H9 (cell line): ENCODE results near the gene PRR5L. TPM values are rescaled to one million over a fixed set of nuclear protein-coding genes. Genes with fewer than 3 reads are reported as not detected.

Source experiments
- DNase-seq: peaks from one replicate; pipeline ENCODE4 v3.0.0-alpha.2; 2017
- H2AFZ ChIP-seq: one replicate; pipeline ENCODE4 v1.6.1; 2013; ENCODE audit warnings: mild to moderate bottlenecking, low read length, control low read depth, moderate library complexity
- H2AK5ac ChIP-seq: 2 replicates; pipeline ENCODE4 v1.6.1; 2013; ENCODE audit warnings: low read length, control low read depth, mixed read lengths; ENCODE audit not compliant: insufficient read length
- H2BK120ac ChIP-seq: one replicate; pipeline ENCODE4 v1.6.1; 2013; ENCODE audit warnings: low read depth, mild to moderate bottlenecking, low read length, control low read depth, inconsistent platforms; ENCODE audit not compliant: poor library complexity, severe bottlenecking
- H2BK12ac ChIP-seq: 2 replicates; pipeline ENCODE4 v1.6.1; 2013; ENCODE audit warnings: low read length, control low read depth, mixed read lengths, low read depth; ENCODE audit not compliant: insufficient read length
- H2BK15ac ChIP-seq: 2 replicates; pipeline ENCODE4 v1.6.1; 2013; ENCODE audit warnings: low read depth, low read length, control low read depth
- H2BK20ac ChIP-seq: one replicate; pipeline ENCODE4 v1.6.1; 2013; ENCODE audit warnings: low read depth, mild to moderate bottlenecking, low read length, control low read depth, inconsistent platforms; ENCODE audit not compliant: poor library complexity, severe bottlenecking
- H2BK5ac ChIP-seq: 2 replicates; pipeline ENCODE4 v1.6.1; 2013; ENCODE audit warnings: low read length, control low read depth, mixed read lengths; ENCODE audit not compliant: insufficient read length
- H3K14ac ChIP-seq: 2 replicates; pipeline ENCODE4 v1.6.1; 2013; ENCODE audit warnings: low read length, control low read depth; ENCODE audit not compliant: insufficient read depth
- H3K18ac ChIP-seq: 2 replicates; pipeline ENCODE4 v1.6.1; 2013; ENCODE audit warnings: low read depth, mild to moderate bottlenecking, mixed read lengths, low read length, control low read depth; ENCODE audit not compliant: insufficient read length
- H3K23ac ChIP-seq: 2 replicates; pipeline ENCODE4 v1.6.1; 2013; ENCODE audit warnings: low read length, control low read depth, mixed read lengths, low read depth; ENCODE audit not compliant: insufficient read length
- H3K23me2 ChIP-seq: 2 replicates; pipeline ENCODE4 v1.6.1; 2013; ENCODE audit warnings: low read depth, mild to moderate bottlenecking, mixed read lengths, low read length, control low read depth; ENCODE audit not compliant: insufficient read length, poor library complexity, severe bottlenecking
- H3K27ac ChIP-seq: 2 replicates; pipeline ENCODE4 v1.5.1; 2013; ENCODE audit warnings: low read length, control low read depth, mixed read lengths, low read depth; ENCODE audit not compliant: insufficient read length
- H3K27me3 ChIP-seq: 2 replicates; pipeline ENCODE4 v1.6.1; 2013; ENCODE audit warnings: low read length, control low read depth, inconsistent platforms; ENCODE audit not compliant: insufficient read depth
- H3K4ac ChIP-seq: 2 replicates; pipeline ENCODE4 v1.6.1; 2013; ENCODE audit warnings: low read depth, mild to moderate bottlenecking, control low read depth, inconsistent platforms, low read length, moderate library complexity
- H3K4me1 ChIP-seq: 2 replicates; pipeline ENCODE4 v1.6.1; 2013; ENCODE audit warnings: low read length, control low read depth, inconsistent platforms; ENCODE audit not compliant: insufficient read depth
- H3K4me2 ChIP-seq: 2 replicates; pipeline ENCODE4 v1.6.1; 2013; ENCODE audit warnings: low read length, control low read depth, mixed read lengths; ENCODE audit not compliant: insufficient read length, insufficient read depth
- H3K56ac ChIP-seq: 2 replicates; pipeline ENCODE4 v1.6.1; 2013; ENCODE audit warnings: low read depth, mild to moderate bottlenecking, mixed read lengths, low read length, control low read depth; ENCODE audit not compliant: insufficient read length
- H3K79me1 ChIP-seq: 2 replicates; pipeline ENCODE4 v1.6.1; 2013; ENCODE audit warnings: low read depth, mild to moderate bottlenecking, moderate library complexity, low read length, control low read depth, inconsistent platforms; ENCODE audit not compliant: insufficient read depth, poor library complexity, severe bottlenecking
- H3K79me2 ChIP-seq: 2 replicates; pipeline ENCODE4 v1.6.1; 2013; ENCODE audit warnings: low read length, control low read depth, inconsistent platforms; ENCODE audit not compliant: insufficient read depth
- H3K9ac ChIP-seq: 2 replicates; pipeline ENCODE4 v1.6.1; 2013; ENCODE audit warnings: low read length, control low read depth, mixed read lengths; ENCODE audit not compliant: insufficient read length; ENCODE audit errors: extremely low read depth
- H3K9me3 ChIP-seq: one replicate; pipeline ENCODE4 v1.6.1; 2013; ENCODE audit warnings: low read depth, low read length, inconsistent platforms; ENCODE audit not compliant: control insufficient read depth
- H3T11ph ChIP-seq: one replicate; pipeline ENCODE4 v1.6.1; 2013; ENCODE audit warnings: mild to moderate bottlenecking, low read length, control low read depth, inconsistent platforms
- H4K20me1 ChIP-seq: one replicate; pipeline ENCODE4 v1.6.1; 2013; ENCODE audit not compliant: control insufficient read depth, insufficient read length, insufficient read depth
- H4K5ac ChIP-seq: 2 replicates; pipeline ENCODE4 v1.6.1; 2013; ENCODE audit warnings: low read depth, mild to moderate bottlenecking, mixed read lengths, low read length, control low read depth; ENCODE audit not compliant: insufficient read length
- H4K8ac ChIP-seq: replicated peaks from 2 replicates; pipeline ENCODE4 v1.6.1; 2013; ENCODE audit warnings: low read length, control low read depth, mixed read lengths, low read depth; ENCODE audit not compliant: insufficient read length
- H4K91ac ChIP-seq: 2 replicates; pipeline ENCODE4 v1.6.1; 2013; ENCODE audit warnings: low read depth, mild to moderate bottlenecking, moderate library complexity, mixed read lengths, low read length, control low read depth; ENCODE audit not compliant: insufficient read length
- H3K27ac Mint-ChIP-seq, 3 experiments: 2 replicates in 2 of 3; 3 replicates in 1 of 3; pipeline ENCODE4 v1.8.0; 2020 to 2021; ENCODE audit warnings: mixed read lengths in 3 of 3, mild to moderate bottlenecking in 1 of 3, moderate library complexity in 1 of 3
- H3K27me3 Mint-ChIP-seq: 2 replicates; pipeline ENCODE4 v1.8.0; 2021; ENCODE audit warnings: low read depth, mild to moderate bottlenecking, moderate library complexity, mixed read lengths
- H3K36me3 Mint-ChIP-seq, 3 experiments: 2 replicates in 2 of 3; 3 replicates in 1 of 3; pipeline ENCODE4 v1.8.0; 2020 to 2021; ENCODE audit warnings: low read depth in 3 of 3, mixed read lengths in 3 of 3; ENCODE audit not compliant: insufficient read depth in 1 of 3
- H3K4me1 Mint-ChIP-seq, 2 experiments: 2 replicates each; pipeline ENCODE4 v1.8.0; 2020; ENCODE audit warnings: mixed read lengths in 2 of 2
- H3K4me3 Mint-ChIP-seq, 2 experiments: 2 replicates in 1 of 2; 3 replicates in 1 of 2; pipeline ENCODE4 v1.8.0; 2020 to 2021; ENCODE audit warnings: mild to moderate bottlenecking in 2 of 2, mixed read lengths in 2 of 2, moderate library complexity in 1 of 2
- H3K9me3 Mint-ChIP-seq, 2 experiments: 2 replicates in 1 of 2; 3 replicates in 1 of 2; pipeline ENCODE4 v1.8.0; 2020; ENCODE audit warnings: mild to moderate bottlenecking in 2 of 2, mixed read lengths in 2 of 2, moderate library complexity in 1 of 2
- CTCF ChIP-seq: fragments of 200-600 bp; sonication (generic); conservative IDR thresholded peaks from 3 replicates; pipeline ENCODE4 v1.8.0; 2021; ENCODE audit warnings: antibody characterized with exemption, mild to moderate bottlenecking
- WGBS: extraction: QIAGEN DNeasy Blood & Tissue Kit; methylation state at CpG from one replicate; pipeline ENCODE4 v1.1.7; 2013; ENCODE audit warnings: missing lambda C conversion rate, low lambda C conversion rate, mixed read lengths; ENCODE audit not compliant: insufficient read length; ENCODE audit errors: extremely low coverage; 5-methylcytosine and 5-hydroxymethylcytosine counted together
- total RNA-seq: library from RNA; stranded (reverse); gene quantifications from 2 replicates; pipeline ENCODE4 v1.2.1, GENCODE V29; 2021

The PRR5L gene
- total RNA-seq, 1 experiment from 2014 or later: 5.6 TPM

- no peaks in the 10 kb centered on the region for H3K9me3 ChIP-seq
- H4K91ac ChIP-seq: no peak overlapping the region
- no peak overlapping the region for H3T11ph ChIP-seq
- no peak overlapping the region for H2BK5ac ChIP-seq
- H3K9ac ChIP-seq: no peak overlapping the region
- H4K8ac ChIP-seq: no peak overlapping the region
- H3K23ac ChIP-seq: no peak overlapping the region
- no peak for TF ChIP-seq CTCF
- no peaks in the 10 kb centered on the region for H3K36me3 Mint-ChIP-seq
- WGBS: no CpG with 5 or more reads among the region's 1 CpG
- H3K18ac ChIP-seq: no peak overlapping the region
- H3K4me1 ChIP-seq: no peaks in the 10 kb centered on the region
- no peaks in the 10 kb centered on the region for H3K79me2 ChIP-seq
- no peak overlapping the region for H3K56ac ChIP-seq
- no peak overlapping the region for H2AK5ac ChIP-seq
- no peaks in the 10 kb centered on the region for H3K27me3 ChIP-seq
- no peak overlapping the region for H4K5ac ChIP-seq
- H3K4ac ChIP-seq: no peak overlapping the region
- H3K4me3 Mint-ChIP-seq: no peak overlapping the region
- no peaks in the 10 kb centered on the region for H3K27me3 Mint-ChIP-seq
- H2AFZ ChIP-seq: no peak overlapping the region
- no peak overlapping the region for H2BK15ac ChIP-seq
- no peak overlapping the region for H2BK20ac ChIP-seq
- no peak overlapping the region for H3K4me2 ChIP-seq
- no peak overlapping the region for H3K27ac ChIP-seq
- H3K14ac ChIP-seq: no peak overlapping the region
- H4K20me1 ChIP-seq: no peaks in the 10 kb centered on the region
- no peak overlapping the region for H2BK120ac ChIP-seq
- no peaks in the 10 kb centered on the region for H3K23me2 ChIP-seq
- H3K79me1 ChIP-seq: no peaks in the 10 kb centered on the region
- H3K27ac Mint-ChIP-seq: no peak overlapping the region
- H2BK12ac ChIP-seq: no peak overlapping the region
- no peaks in the 10 kb centered on the region for H3K4me1 Mint-ChIP-seq
- no peaks in the 10 kb centered on the region; a peak in 2 of 5 replicates for H3K9me3 Mint-ChIP-seq
- DNase-seq: no peak
Observed at GRCh38 chr11:36280531-36280930, 15.6 kb upstream of the PRR5L start.
